Vagina (tissue), 2 donors: Measurements from ENCODE around the gene SOS1.

ENCODE experiments used
- POLR2A ChIP-seq, 2 donors: fragments of 450-650 bp; IDR thresholded peaks; one replicate each; pipeline ENCODE4 v1.6.1; 2017; ENCODE audit warnings: antibody characterized with exemption in 2 of 2, mild to moderate bottlenecking in 2 of 2, moderate library complexity in 2 of 2
- POLR2AphosphoS5 ChIP-seq, 2 donors: sonication (generic); formaldehyde crosslinking; IDR thresholded peaks; one replicate each; pipeline ENCODE4 v1.9.0; 2017; ENCODE audit warnings: antibody characterized with exemption in 2 of 2, mild to moderate bottlenecking in 2 of 2, low read depth in 1 of 2; ENCODE audit not compliant: insufficient read depth in 1 of 2
- TF ChIP-seq, protein P1 (sequence below), 3 experiments: fragments of 450-650 bp in 2 of 3; fragments of 200-600 bp in 1 of 3; sonication (generic) in 1 of 3; IDR thresholded peaks; one replicate each; pipeline ENCODE4 v1.5.1; 2017 to 2019; ENCODE audit warnings: antibody characterized with exemption in 3 of 3, mild to moderate bottlenecking in 2 of 3, moderate library complexity in 2 of 3

DNA sequence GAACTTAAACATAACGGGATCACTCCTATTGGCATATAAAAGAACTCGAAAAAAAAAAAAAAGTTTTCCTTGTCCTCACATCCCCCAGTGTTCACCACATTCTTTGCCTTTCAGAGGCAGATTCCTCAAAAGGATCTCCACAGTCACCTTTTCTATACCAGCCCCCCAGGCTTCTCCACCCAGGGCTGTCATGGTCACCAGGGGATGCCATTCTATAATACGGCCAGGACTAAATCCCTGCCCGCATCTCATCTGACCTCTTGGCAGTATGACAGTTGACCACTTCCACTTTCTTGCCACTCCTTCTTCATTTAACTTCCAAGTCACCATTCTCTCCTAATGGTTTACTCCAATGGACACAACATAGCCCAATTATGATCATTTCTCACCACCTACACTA lies 29.3 kb downstream of the SOS1 start:
- TF ChIP-seq, protein P1, sequence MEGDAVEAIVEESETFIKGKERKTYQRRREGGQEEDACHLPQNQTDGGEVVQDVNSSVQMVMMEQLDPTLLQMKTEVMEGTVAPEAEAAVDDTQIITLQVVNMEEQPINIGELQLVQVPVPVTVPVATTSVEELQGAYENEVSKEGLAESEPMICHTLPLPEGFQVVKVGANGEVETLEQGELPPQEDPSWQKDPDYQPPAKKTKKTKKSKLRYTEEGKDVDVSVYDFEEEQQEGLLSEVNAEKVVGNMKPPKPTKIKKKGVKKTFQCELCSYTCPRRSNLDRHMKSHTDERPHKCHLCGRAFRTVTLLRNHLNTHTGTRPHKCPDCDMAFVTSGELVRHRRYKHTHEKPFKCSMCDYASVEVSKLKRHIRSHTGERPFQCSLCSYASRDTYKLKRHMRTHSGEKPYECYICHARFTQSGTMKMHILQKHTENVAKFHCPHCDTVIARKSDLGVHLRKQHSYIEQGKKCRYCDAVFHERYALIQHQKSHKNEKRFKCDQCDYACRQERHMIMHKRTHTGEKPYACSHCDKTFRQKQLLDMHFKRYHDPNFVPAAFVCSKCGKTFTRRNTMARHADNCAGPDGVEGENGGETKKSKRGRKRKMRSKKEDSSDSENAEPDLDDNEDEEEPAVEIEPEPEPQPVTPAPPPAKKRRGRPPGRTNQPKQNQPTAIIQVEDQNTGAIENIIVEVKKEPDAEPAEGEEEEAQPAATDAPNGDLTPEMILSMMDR (IDR thresholded peaks at IDR 0.05) = no peak
- TF ChIP-seq POLR2AphosphoS5 (IDR thresholded peaks at IDR 0.05; ENCODE audit: insufficient read depth in 1 of 2, low read depth in 1 of 2) (no peak), POLR2A (IDR thresholded peaks at IDR 0.05) (no peak)
